ENCODE data around the gene TREML1. TPM values are rescaled to one million over a fixed set of nuclear protein-coding genes. Genes with fewer than 3 reads are reported as not detected.
"Not testable (repeated sequence)": the region's sequence is repeated elsewhere in the genome, so short reads cannot be mapped to it uniquely, and the experiment has no call there.

The TREML1 gene
- total RNA-seq, 4 donors from 2014 or later, result 8.2 TPM; not detected in 3

- TF ChIP-seq CTCF (IDR thresholded peaks at IDR 0.05) (no peak), POLR2A (IDR thresholded peaks at IDR 0.05) (no peak)
- Histone ChIP-seq H3K36me3 (no peaks in the 10 kb centered on the region), H3K4me1 (no peaks in the 10 kb centered on the region), H3K27me3 (no peaks in the 10 kb centered on the region), H3K9me3 (no peaks in the 10 kb centered on the region), H3K27ac (no peak overlapping the region), H3K4me3 (no peak overlapping the region)
- no peak for DNase-seq
- intact Hi-C loops (cut with DNase I; ENCODE audit: low total_unique reads), result no loop called here
Measured at GRCh38 chr6:41191569-41191968, 37.4 kb upstream of the TREML1 start.

- H3K27ac ChIP-seq, result no peak overlapping the region
- H3K4me3 ChIP-seq, result no peak overlapping the region
- no peaks in the 10 kb centered on the region for H3K36me3 ChIP-seq
- H3K27me3 ChIP-seq, result no peaks in the 10 kb centered on the region
- DNase-seq, result no peak
- H3K4me1 ChIP-seq, result no peaks in the 10 kb centered on the region
- intact Hi-C loops (cut with DNase I; ENCODE audit: low total_unique reads), result no loop called here
- TF ChIP-seq POLR2A (IDR thresholded peaks at IDR 0.05) (no peak), CTCF (IDR thresholded peaks at IDR 0.05) (no peak)
- no peaks in the 10 kb centered on the region for H3K9me3 ChIP-seq
Measured at GRCh38 chr6:41190791-41191190, 36.6 kb upstream of the TREML1 start.

GRCh38 chr6:41189967-41190366, 35.8 kb upstream of the TREML1 start:
- no peaks in the 10 kb centered on the region for H3K27me3 ChIP-seq
- no peak for DNase-seq
- intact Hi-C loops (cut with DNase I; ENCODE audit: low total_unique reads), result no loop called here
- H3K9me3 ChIP-seq, result no peaks in the 10 kb centered on the region
- H3K27ac ChIP-seq, result no peak overlapping the region
- H3K4me3 ChIP-seq, result no peak overlapping the region
- no peaks in the 10 kb centered on the region for H3K36me3 ChIP-seq
- TF ChIP-seq CTCF (IDR thresholded peaks at IDR 0.05) (no peak), POLR2A (IDR thresholded peaks at IDR 0.05) (no peak)
- no peaks in the 10 kb centered on the region for H3K4me1 ChIP-seq

GRCh38 chr6:41189046-41189445, 34.9 kb upstream of the TREML1 start:
- H3K4me3 ChIP-seq; H3K27ac ChIP-seq; DNase-seq; H3K27me3 ChIP-seq; H3K9me3 ChIP-seq; H3K36me3 ChIP-seq; intact Hi-C loops (cut with DNase I; ENCODE audit: low total_unique reads); H3K4me1 ChIP-seq: not testable (repeated sequence)

- no peaks in the 10 kb centered on the region for H3K4me1 ChIP-seq
- no peaks in the 10 kb centered on the region for H3K36me3 ChIP-seq
- H3K9me3 ChIP-seq, result no peaks in the 10 kb centered on the region
- TF ChIP-seq CTCF (IDR thresholded peaks at IDR 0.05), result no peak
- no peak for TF ChIP-seq POLR2A (IDR thresholded peaks at IDR 0.05)
- DNase-seq, result no peak
- no peak overlapping the region for H3K27ac ChIP-seq
- H3K27me3 ChIP-seq, result no peaks in the 10 kb centered on the region
- intact Hi-C loops (cut with DNase I; ENCODE audit: low total_unique reads), result no loop called here
- H3K4me3 ChIP-seq, result no peak overlapping the region
Measured at GRCh38 chr6:41187924-41188886, 34.1 kb upstream of the TREML1 start.

Measured in uterus (tissue), 4 donors.